Muscle layer of duodenum (tissue), 2 donors: ENCODE data around the gene ATP6V1E1.

ENCODE experiments used
- H3K27ac ChIP-seq: one replicate; pipeline ENCODE4 v1.7.0; 2013; ENCODE audit warnings: mild to moderate bottlenecking, low read length
- H3K27me3 ChIP-seq: one replicate; pipeline ENCODE4 v1.7.0; 2013; ENCODE audit warnings: low read depth, mild to moderate bottlenecking, control low read depth, low read length
- H3K36me3 ChIP-seq, 2 donors: one replicate each; pipeline ENCODE4 v1.7.0; 2013; ENCODE audit warnings: low read length in 2 of 2, control low read depth in 1 of 2, mild to moderate bottlenecking in 1 of 2; ENCODE audit not compliant: insufficient read depth in 2 of 2, control insufficient read depth in 1 of 2
- H3K4me1 ChIP-seq, 2 donors: one replicate each; pipeline ENCODE4 v1.7.0; 2013; ENCODE audit warnings: low read length in 2 of 2, mild to moderate bottlenecking in 2 of 2, control low read depth in 1 of 2, moderate library complexity in 1 of 2; ENCODE audit not compliant: insufficient read depth in 2 of 2, control insufficient read depth in 1 of 2
- H3K4me3 ChIP-seq, 2 donors: one replicate each; pipeline ENCODE4 v1.7.0; 2013; ENCODE audit warnings: low read length in 2 of 2, low read depth in 1 of 2, mild to moderate bottlenecking in 1 of 2
- H3K9me3 ChIP-seq, 2 donors: one replicate each; pipeline ENCODE4 v1.7.0; 2013; ENCODE audit warnings: low read length in 2 of 2, control low read depth in 1 of 2, mild to moderate bottlenecking in 1 of 2; ENCODE audit not compliant: control insufficient read depth in 1 of 2
- donor health status: healthy.

The ATP6V1E1 gene

GRCh38 chr22:17598318-17598717 lies 30.2 kb downstream of the ATP6V1E1 start:
- H3K9me3 ChIP-seq: no peaks in the 10 kb centered on the region
- no peaks in the 10 kb centered on the region for H3K27me3 ChIP-seq
- no peak overlapping the region for H3K27ac ChIP-seq
- no peak overlapping the region for H3K4me3 ChIP-seq
- peaks cover 47 to 58% of the 10 kb centered on the region in 2 donors for H3K36me3 ChIP-seq
- no peaks in the 10 kb centered on the region for H3K4me1 ChIP-seq

- H3K27me3 ChIP-seq: no peaks in the 10 kb centered on the region
- no peak overlapping the region for H3K27ac ChIP-seq
- H3K4me3 ChIP-seq: no peak overlapping the region
- H3K4me1 ChIP-seq: no peaks in the 10 kb centered on the region
- H3K9me3 ChIP-seq: no peaks in the 10 kb centered on the region
- H3K36me3 ChIP-seq: peaks cover 56 to 69% of the 10 kb centered on the region in 2 donors
Measured at GRCh38 chr22:17597217-17597616, 31.3 kb downstream of the ATP6V1E1 start.

GRCh38 chr22:17596226-17596625 lies 32.3 kb downstream of the ATP6V1E1 start:
- H3K4me3 ChIP-seq: no peak overlapping the region
- H3K4me1 ChIP-seq: no peaks in the 10 kb centered on the region
- H3K9me3 ChIP-seq: no peaks in the 10 kb centered on the region
- no peak overlapping the region for H3K27ac ChIP-seq
- no peaks in the 10 kb centered on the region for H3K27me3 ChIP-seq
- H3K36me3 ChIP-seq: peaks cover 62 to 79% of the 10 kb centered on the region in 2 donors

GRCh38 chr22:17592201-17592600 lies 36.3 kb downstream of the ATP6V1E1 start:
- Histone ChIP-seq H3K27me3 (no peaks in the 10 kb centered on the region), H3K9me3 (no peaks in the 10 kb centered on the region), H3K27ac (no peak overlapping the region), H3K4me3 (no peak overlapping the region), H3K4me1 (no peaks in the 10 kb centered on the region), H3K36me3 (peaks cover 45 to 78% of the 10 kb centered on the region in 2 donors)

GRCh38 chr22:17590586-17590985 lies 38.0 kb downstream of the ATP6V1E1 start:
- Histone ChIP-seq H3K27ac (no peak overlapping the region), H3K4me1 (no peaks in the 10 kb centered on the region), H3K9me3 (no peaks in the 10 kb centered on the region), H3K4me3 (no peak overlapping the region), H3K36me3 (peaks cover 37 to 69% of the 10 kb centered on the region in 2 donors), H3K27me3 (no peaks in the 10 kb centered on the region)

- Histone ChIP-seq H3K27me3 (no peaks in the 10 kb centered on the region), H3K27ac (no peak overlapping the region), H3K4me3 (no peak overlapping the region), H3K9me3 (no peaks in the 10 kb centered on the region), H3K36me3 (peaks cover 36 to 63% of the 10 kb centered on the region in 2 donors), H3K4me1 (no peaks in the 10 kb centered on the region)
Measured at GRCh38 chr22:17589810-17590375, 38.7 kb downstream of the ATP6V1E1 start.

- Histone ChIP-seq H3K27me3 (no peaks in the 10 kb centered on the region), H3K27ac (no peak overlapping the region), H3K9me3 (no peaks in the 10 kb centered on the region), H3K36me3 (peaks cover 25 to 50% of the 10 kb centered on the region in 2 donors), H3K4me3 (no peak overlapping the region), H3K4me1 (no peaks in the 10 kb centered on the region)
Measured at GRCh38 chr22:17588606-17589005, 39.9 kb downstream of the ATP6V1E1 start.

GRCh38 chr22:17587629-17588028 lies 40.9 kb downstream of the ATP6V1E1 start:
- no peak overlapping the region for H3K27ac ChIP-seq
- peaks cover 16 to 41% of the 10 kb centered on the region in 2 donors for H3K36me3 ChIP-seq
- no peak overlapping the region for H3K4me3 ChIP-seq
- no peaks in the 10 kb centered on the region for H3K27me3 ChIP-seq
- no peaks in the 10 kb centered on the region for H3K9me3 ChIP-seq
- no peaks in the 10 kb centered on the region for H3K4me1 ChIP-seq

GRCh38 chr22:17586831-17587440 lies 41.6 kb downstream of the ATP6V1E1 start:
- H3K27me3 ChIP-seq: no peaks in the 10 kb centered on the region
- H3K36me3 ChIP-seq: peaks cover 10 to 34% of the 10 kb centered on the region in 2 donors
- H3K4me1 ChIP-seq: no peaks in the 10 kb centered on the region
- H3K9me3 ChIP-seq: no peaks in the 10 kb centered on the region
- H3K27ac ChIP-seq: no peak overlapping the region
- H3K4me3 ChIP-seq: no peak overlapping the region

GRCh38 chr22:17583151-17583550 lies 45.4 kb downstream of the ATP6V1E1 start:
- H3K36me3 ChIP-seq: peaks cover 0 to 4% of the 10 kb centered on the region in 2 donors
- no peak overlapping the region for H3K4me3 ChIP-seq
- H3K27ac ChIP-seq: no peak overlapping the region
- H3K4me1 ChIP-seq: peaks cover 0 to 4% of the 10 kb centered on the region in 2 donors
- no peaks in the 10 kb centered on the region for H3K9me3 ChIP-seq
- no peaks in the 10 kb centered on the region for H3K27me3 ChIP-seq

GRCh38 chr22:17581631-17582030 lies 46.9 kb downstream of the ATP6V1E1 start:
- Histone ChIP-seq H3K36me3 (no peaks in the 10 kb centered on the region), H3K27me3 (no peaks in the 10 kb centered on the region), H3K4me1 (peaks cover 0 to 4% of the 10 kb centered on the region in 2 donors), H3K4me3 (no peak overlapping the region), H3K27ac (no peak overlapping the region), H3K9me3 (no peaks in the 10 kb centered on the region)

GRCh38 chr22:17581056-17581455 lies 47.5 kb downstream of the ATP6V1E1 start:
- no peak overlapping the region for H3K27ac ChIP-seq
- H3K9me3 ChIP-seq: no peaks in the 10 kb centered on the region
- no peaks in the 10 kb centered on the region for H3K27me3 ChIP-seq
- H3K4me3 ChIP-seq: no peak overlapping the region
- no peaks in the 10 kb centered on the region for H3K36me3 ChIP-seq
- peaks cover 0 to 4% of the 10 kb centered on the region in 2 donors for H3K4me1 ChIP-seq
